CD4-positive, CD25-positive, alpha-beta regulatory T cell (primary cell): Measurements from ENCODE around the gene C19orf67. TPM values are rescaled to one million over a fixed set of nuclear protein-coding genes. Genes with fewer than 3 reads are reported as not detected.

ENCODE experiments used
- ATAC-seq, 2 donors: fragments of 150-1000 bp; cut with Tn5 transposase; one replicate each; pipeline ENCODE4 v1.10.0; 2021; ENCODE audit warnings: low read depth in 2 of 2, moderate number of reproducible peaks in 2 of 2, moderate library complexity in 1 of 2
- DNase-seq, 3 donors: peaks; one replicate each; pipeline versions ENCODE4 v3.0.0 to v3.0.0-alpha.2; 2012 to 2022; ENCODE audit warnings: mixed read lengths in 1 of 3
- H3K27ac ChIP-seq: one replicate; pipeline ENCODE4 v1.7.0; 2013; ENCODE audit warnings: mild to moderate bottlenecking, low read length; ENCODE audit not compliant: insufficient read depth, poor library complexity, severe bottlenecking
- H3K27me3 ChIP-seq: one replicate; pipeline ENCODE4 v1.7.0; 2013; ENCODE audit warnings: low read length; ENCODE audit not compliant: control insufficient read depth, insufficient read depth
- H3K36me3 ChIP-seq: one replicate; pipeline ENCODE4 v1.7.0; 2013; ENCODE audit warnings: mild to moderate bottlenecking, low read length, moderate library complexity; ENCODE audit not compliant: control insufficient read depth, insufficient read depth
- H3K4me1 ChIP-seq: 2 replicates; pipeline ENCODE4 v1.7.0; 2013; ENCODE audit warnings: mild to moderate bottlenecking, low read length; ENCODE audit not compliant: insufficient read depth, control insufficient read depth, poor library complexity, severe bottlenecking
- H3K4me3 ChIP-seq: one replicate; pipeline ENCODE4 v1.7.0; 2013; ENCODE audit warnings: low read depth, mild to moderate bottlenecking, low read length, moderate library complexity
- H3K9me3 ChIP-seq, 2 experiments: 1 replicate in 1 of 2; 2 replicates in 1 of 2; pipeline ENCODE4 v1.7.0; 2013; ENCODE audit warnings: low read length in 2 of 2, mild to moderate bottlenecking in 1 of 2, moderate library complexity in 1 of 2; ENCODE audit not compliant: control insufficient read depth in 2 of 2
- H3K27ac Mint-ChIP-seq, 3 donors: one replicate each; pipeline ENCODE4 v1.8.0; 2020 to 2022; ENCODE audit warnings: mild to moderate bottlenecking in 3 of 3, mixed read lengths in 3 of 3, moderate library complexity in 2 of 3
- H3K27me3 Mint-ChIP-seq: one replicate; pipeline ENCODE4 v1.8.0; 2022; ENCODE audit warnings: mild to moderate bottlenecking, mixed read lengths
- H3K36me3 Mint-ChIP-seq: one replicate; pipeline ENCODE4 v1.8.0; 2020; ENCODE audit warnings: mixed read lengths
- H3K4me1 Mint-ChIP-seq, 4 donors: one replicate each; pipeline ENCODE4 v1.8.0; 2020 to 2022; ENCODE audit warnings: mixed read lengths in 4 of 4, mild to moderate bottlenecking in 1 of 4
- H3K4me3 Mint-ChIP-seq, 4 donors: one replicate each; pipeline ENCODE4 v1.8.0; 2020 to 2022; ENCODE audit warnings: mild to moderate bottlenecking in 4 of 4, mixed read lengths in 4 of 4, moderate library complexity in 3 of 4
- H3K9me3 Mint-ChIP-seq, 7 donors: one replicate each; pipeline ENCODE4 v1.8.0; 2020 to 2022; ENCODE audit warnings: mixed read lengths in 7 of 7, mild to moderate bottlenecking in 3 of 7, moderate library complexity in 2 of 7
- polyA plus RNA-seq, 4 donors: library from polyadenylated mRNA; unstranded; fragments of 300-500 nt; fragmentation: Illumina TruSeq; gene quantifications; one replicate each; pipeline ENCODE4 v1.2.3, GENCODE V29; 2021
- total RNA-seq: library from RNA; stranded (reverse); gene quantifications from one replicate; pipeline ENCODE4 v1.2.3, GENCODE V29; 2022

Gene C19orf67
- total and polyA plus RNA-seq, 5 donors from 2014 or later, result not detected

DNA sequence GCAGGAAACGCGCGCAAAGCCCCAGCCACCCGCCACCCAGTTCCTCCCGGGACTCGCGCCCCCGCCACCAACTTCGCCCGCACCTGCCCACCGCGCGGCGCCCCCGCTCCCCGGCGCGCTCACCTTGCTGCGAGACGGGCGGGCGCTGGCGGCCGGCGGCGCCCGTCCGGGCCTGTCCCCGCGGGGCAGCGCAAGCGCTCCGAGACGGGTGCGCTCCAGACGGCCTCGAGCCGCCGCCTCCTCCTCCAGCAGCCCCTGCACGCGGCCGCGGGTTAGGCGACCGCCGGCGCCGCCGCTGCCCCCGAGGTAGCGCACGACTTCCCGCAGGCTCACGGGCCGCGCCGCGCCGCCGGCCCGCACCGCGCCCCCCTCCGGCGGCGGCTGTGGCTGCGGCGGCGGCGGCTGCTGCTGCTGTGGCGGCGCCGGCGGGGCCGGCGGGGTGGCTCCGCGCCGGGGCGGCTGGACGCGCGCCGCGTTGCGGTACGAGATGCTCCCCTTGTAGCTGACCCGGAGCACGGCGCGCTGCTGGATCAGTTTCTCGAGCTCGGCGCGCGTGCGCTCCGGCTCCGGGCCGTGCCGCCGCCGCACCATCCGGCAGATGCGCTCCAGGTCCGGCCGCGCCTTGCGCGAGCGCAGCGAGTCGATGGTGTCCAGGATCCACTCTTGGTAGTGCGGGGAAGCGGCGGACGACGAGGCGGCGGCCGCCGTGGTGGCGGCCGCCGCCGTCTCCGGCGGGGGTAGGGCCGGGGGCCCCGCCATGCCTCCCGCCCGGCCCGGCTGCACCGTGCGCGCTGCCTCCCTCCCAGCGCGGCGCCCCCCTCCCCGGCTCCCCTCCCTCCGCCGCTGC lies 4.3 kb upstream of the C19orf67 start:
- peaks cover 15% of the 10 kb centered on the region for H3K27me3 Mint-ChIP-seq
- H3K27ac Mint-ChIP-seq, result peak overlapping the region; percentile 73 to 86 (median 84)
- ATAC-seq (peak in 1 of 2 donors; percentile 4), DNase-seq (peak; percentile 40 to 64 (median 46))
- H3K36me3 Mint-ChIP-seq, result peaks cover 7% of the 10 kb centered on the region
- peaks cover 0 to 8% (median 2%) of the 10 kb centered on the region in 7 donors for H3K9me3 Mint-ChIP-seq
- H3K4me3 Mint-ChIP-seq, result peak overlapping the region; percentile 89 to 97 (median 91)
- no peak overlapping the region for H3K4me3 ChIP-seq
- peaks cover 4 to 33% (median 17%) of the 10 kb centered on the region in 4 donors for H3K4me1 Mint-ChIP-seq
- no peaks in the 10 kb centered on the region for H3K27me3 ChIP-seq
- H3K36me3 ChIP-seq, result no peaks in the 10 kb centered on the region
- H3K4me1 ChIP-seq, result peaks cover 14% of the 10 kb centered on the region
- peak overlapping the region; percentile 23 for H3K27ac ChIP-seq
- peaks cover 0 to 6% of the 10 kb centered on the region in 2 experiments for H3K9me3 ChIP-seq

DNA sequence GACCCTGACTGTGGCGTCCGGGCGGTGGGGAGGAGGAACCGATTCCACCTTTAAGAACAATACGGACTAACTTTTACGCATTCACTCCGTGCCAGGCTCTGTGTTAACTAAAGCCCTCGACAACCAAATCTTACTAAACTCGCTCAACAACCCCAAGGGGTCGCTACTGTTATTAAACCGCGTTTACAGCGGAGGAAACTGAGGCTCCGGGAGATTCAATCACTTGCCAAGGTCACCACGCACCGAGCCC lies 3.8 kb upstream of the C19orf67 start:
- Mint-ChIP-seq H3K36me3 (peaks cover 7% of the 10 kb centered on the region), H3K9me3 (peaks cover 0 to 8% (median 2%) of the 10 kb centered on the region in 7 donors), H3K27me3 (peaks cover 11% of the 10 kb centered on the region), H3K27ac (peak overlapping the region; percentile 73 to 86 (median 84)), H3K4me1 (peaks cover 0 to 29% (median 12%) of the 10 kb centered on the region in 4 donors), H3K4me3 (peak overlapping the region; percentile 89 to 97 (median 91))
- H3K36me3 ChIP-seq, result no peaks in the 10 kb centered on the region
- peaks cover 0 to 6% of the 10 kb centered on the region in 2 experiments for H3K9me3 ChIP-seq
- DNase-seq, result peak in 2 of 3 donors; percentile 40 to 60
- no peak overlapping the region for H3K4me3 ChIP-seq
- no peak overlapping the region for H3K27ac ChIP-seq
- peaks cover 14% of the 10 kb centered on the region for H3K4me1 ChIP-seq
- no peak for ATAC-seq
- H3K27me3 ChIP-seq, result no peaks in the 10 kb centered on the region

DNA sequence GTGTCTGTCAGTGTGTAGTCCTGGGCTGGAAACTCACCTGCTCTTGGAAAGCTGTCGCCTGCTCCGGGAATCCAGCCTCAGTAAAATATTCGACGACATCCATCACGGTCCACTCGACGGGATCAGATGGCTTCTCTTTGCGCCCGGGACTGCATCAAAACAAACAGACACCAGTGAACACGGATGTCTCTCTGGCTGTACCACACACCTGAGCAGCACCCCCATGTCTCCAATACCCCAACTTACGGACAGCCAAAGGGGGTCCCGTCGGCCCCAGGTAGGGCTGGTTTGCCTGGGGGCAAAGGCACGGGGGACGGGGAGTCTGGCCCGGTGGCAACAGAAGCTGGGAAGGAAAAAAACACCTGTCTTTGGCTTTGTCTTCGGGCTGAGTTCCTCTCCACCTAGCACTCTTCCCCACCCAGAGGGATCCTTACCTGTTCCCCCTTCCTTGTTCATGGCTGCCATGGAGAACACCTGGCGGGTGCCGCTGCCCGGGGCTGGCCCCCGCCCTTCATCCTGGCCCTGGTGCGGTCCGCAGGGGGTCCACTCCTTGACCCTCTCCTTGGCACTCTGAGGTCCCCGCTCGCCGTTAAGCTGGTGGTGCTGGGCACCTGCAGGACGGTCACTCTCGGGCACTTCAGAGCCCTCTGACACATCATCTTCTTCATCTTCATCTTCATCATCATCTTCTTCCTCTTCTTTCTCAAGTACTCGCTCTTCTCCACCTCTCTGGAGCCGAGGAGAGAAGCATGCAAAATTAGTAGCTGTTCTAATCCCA lies 3.2 kb upstream of the C19orf67 start:
- no peak overlapping the region for H3K27ac ChIP-seq
- peaks cover 0 to 6% of the 10 kb centered on the region in 2 experiments for H3K9me3 ChIP-seq
- Mint-ChIP-seq H3K27me3 (peaks cover 11% of the 10 kb centered on the region), H3K4me1 (peaks cover 0 to 29% (median 12%) of the 10 kb centered on the region in 4 donors), H3K36me3 (peaks cover 7% of the 10 kb centered on the region), H3K27ac (peak overlapping the region; percentile 73 to 86 (median 84)), H3K4me3 (peak overlapping the region; percentile 89 to 97 (median 91)), H3K9me3 (peaks cover 0 to 8% (median 2%) of the 10 kb centered on the region in 7 donors)
- no peak overlapping the region for H3K4me3 ChIP-seq
- H3K27me3 ChIP-seq, result no peaks in the 10 kb centered on the region
- DNase-seq (no peak), ATAC-seq (no peak)
- H3K4me1 ChIP-seq, result peaks cover 14% of the 10 kb centered on the region
- H3K36me3 ChIP-seq, result no peaks in the 10 kb centered on the region

GRCh38 chr19:14086098-14086497 lies 515 bp upstream of the C19orf67 start:
- H3K27me3 Mint-ChIP-seq, result no peaks in the 10 kb centered on the region
- no peak overlapping the region for H3K27ac Mint-ChIP-seq
- no peak for DNase-seq
- H3K4me1 Mint-ChIP-seq, result peaks cover 2 to 29% (median 8%) of the 10 kb centered on the region in 4 donors
- peaks cover 4% of the 10 kb centered on the region for H3K36me3 Mint-ChIP-seq
- no peak for ATAC-seq
- H3K27ac ChIP-seq, result no peak overlapping the region
- H3K36me3 ChIP-seq, result no peaks in the 10 kb centered on the region
- H3K4me3 Mint-ChIP-seq, result peak overlapping the region in 2 of 4 donors; percentile 76 to 88
- no peak overlapping the region for H3K4me3 ChIP-seq
- H3K4me1 ChIP-seq, result peaks cover 17% of the 10 kb centered on the region
- no peaks in the 10 kb centered on the region for H3K27me3 ChIP-seq
- no peaks in the 10 kb centered on the region for H3K9me3 ChIP-seq
- H3K9me3 Mint-ChIP-seq, result no peaks in the 10 kb centered on the region

GRCh38 chr19:14082675-14082960 lies 3.0 kb downstream of the C19orf67 start:
- H3K27me3 Mint-ChIP-seq, result peaks cover 4% of the 10 kb centered on the region
- H3K4me1 ChIP-seq, result peaks cover 19% of the 10 kb centered on the region
- DNase-seq (no peak), ATAC-seq (no peak)
- no peaks in the 10 kb centered on the region for H3K9me3 Mint-ChIP-seq
- no peaks in the 10 kb centered on the region for H3K36me3 Mint-ChIP-seq
- H3K9me3 ChIP-seq, result no peaks in the 10 kb centered on the region
- H3K4me3 ChIP-seq, result no peak overlapping the region
- H3K27me3 ChIP-seq, result no peaks in the 10 kb centered on the region
- peak overlapping the region; percentile 80 to 95 (median 86) for H3K4me3 Mint-ChIP-seq
- H3K27ac Mint-ChIP-seq, result peak overlapping the region in 1 of 3 donors; percentile 93
- H3K36me3 ChIP-seq, result no peaks in the 10 kb centered on the region
- H3K27ac ChIP-seq, result no peak overlapping the region
- H3K4me1 Mint-ChIP-seq, result peaks cover 4 to 27% (median 11%) of the 10 kb centered on the region in 4 donors

- Mint-ChIP-seq H3K9me3 (no peaks in the 10 kb centered on the region), H3K36me3 (no peaks in the 10 kb centered on the region), H3K27ac (peak overlapping the region; percentile 79 to 95 (median 93)), H3K27me3 (peaks cover 4% of the 10 kb centered on the region), H3K4me1 (peaks cover 4 to 27% (median 11%) of the 10 kb centered on the region in 4 donors), H3K4me3 (peak overlapping the region; percentile 89 to 95 (median 94))
- DNase-seq (peak in 2 of 3 donors; percentile 29 to 35), ATAC-seq (no peak)
- H3K36me3 ChIP-seq, result no peaks in the 10 kb centered on the region
- peak overlapping the region; percentile 83 for H3K27ac ChIP-seq
- H3K4me1 ChIP-seq, result peaks cover 19% of the 10 kb centered on the region
- no peaks in the 10 kb centered on the region for H3K27me3 ChIP-seq
- H3K4me3 ChIP-seq, result peak overlapping the region; percentile 67
- no peaks in the 10 kb centered on the region for H3K9me3 ChIP-seq
Observed at GRCh38 chr19:14081797-14082674, 3.5 kb downstream of the C19orf67 start.
